Activated CD8-positive, alpha-beta T cell treated with anti-CD3 and anti-CD28 coated beads for 36 hours (primary cell): Measurements from ENCODE around the gene PYDC1. TPM values are rescaled to one million over a fixed set of nuclear protein-coding genes. Genes with fewer than 3 reads are reported as not detected.
A peak's percentile ranks its signal among the peaks of the same experiment; 100 is the strongest.

Experiments used
- ATAC-seq: fragments of 200-7000 bp; cut with Tn5 transposase; one replicate; pipeline ENCODE4 v1.10.0; 2021; ENCODE audit warnings: mild to moderate bottlenecking, moderate library complexity
- CTCF ChIA-PET: fragments of 350-600 bp; sonication (Branson Sonifier 250); formaldehyde crosslinking; loops from one replicate; lab custom pipeline; 2021; ENCODE audit warnings: antibody characterized with exemption; lab: Charles Lee
- POLR2A ChIA-PET: fragments of 350-600 bp; sonication (Branson Sonifier 250); formaldehyde crosslinking; loops from one replicate; lab custom pipeline; 2021; ENCODE audit warnings: antibody characterized with exemption; lab: Charles Lee
- DNase-seq: peaks from one replicate; pipeline ENCODE4 v3.0.0-alpha.2; 2020
- H3K27ac Mint-ChIP-seq: one replicate; pipeline ENCODE4 v1.8.0; 2021; ENCODE audit warnings: mild to moderate bottlenecking, mixed read lengths
- H3K27me3 Mint-ChIP-seq: one replicate; pipeline ENCODE4 v1.8.0; 2021; ENCODE audit warnings: mixed read lengths
- H3K36me3 Mint-ChIP-seq: one replicate; pipeline ENCODE4 v1.8.0; 2021; ENCODE audit warnings: low read depth, mixed read lengths
- H3K4me1 Mint-ChIP-seq: one replicate; pipeline ENCODE4 v1.8.0; 2021; ENCODE audit warnings: low read depth, mixed read lengths
- H3K4me3 Mint-ChIP-seq: one replicate; pipeline ENCODE4 v1.8.0; 2021; ENCODE audit warnings: mild to moderate bottlenecking, moderate library complexity, mixed read lengths
- H3K9me3 Mint-ChIP-seq: one replicate; pipeline ENCODE4 v1.8.0; 2021; ENCODE audit warnings: mixed read lengths
- intact Hi-C: fragments of 100-400 bp; cut with micrococcal nuclease; formaldehyde crosslinking; loops from one replicate; pipeline ENCODE4 v1.10.0; 2022
- total RNA-seq, 2 experiments: library from RNA; stranded (reverse); gene quantifications; one replicate each; pipeline ENCODE4 v1.2.3, GENCODE V29; 2021
- TF ChIP-seq, protein P1 (sequence below): fragments of 200-600 bp; IDR thresholded peaks from one replicate; pipeline ENCODE4 v1.8.0; 2022; ENCODE audit warnings: antibody characterized with exemption, mild to moderate bottlenecking

The PYDC1 gene
- total RNA-seq, 2 experiments from 2014 or later: not detected

DNA sequence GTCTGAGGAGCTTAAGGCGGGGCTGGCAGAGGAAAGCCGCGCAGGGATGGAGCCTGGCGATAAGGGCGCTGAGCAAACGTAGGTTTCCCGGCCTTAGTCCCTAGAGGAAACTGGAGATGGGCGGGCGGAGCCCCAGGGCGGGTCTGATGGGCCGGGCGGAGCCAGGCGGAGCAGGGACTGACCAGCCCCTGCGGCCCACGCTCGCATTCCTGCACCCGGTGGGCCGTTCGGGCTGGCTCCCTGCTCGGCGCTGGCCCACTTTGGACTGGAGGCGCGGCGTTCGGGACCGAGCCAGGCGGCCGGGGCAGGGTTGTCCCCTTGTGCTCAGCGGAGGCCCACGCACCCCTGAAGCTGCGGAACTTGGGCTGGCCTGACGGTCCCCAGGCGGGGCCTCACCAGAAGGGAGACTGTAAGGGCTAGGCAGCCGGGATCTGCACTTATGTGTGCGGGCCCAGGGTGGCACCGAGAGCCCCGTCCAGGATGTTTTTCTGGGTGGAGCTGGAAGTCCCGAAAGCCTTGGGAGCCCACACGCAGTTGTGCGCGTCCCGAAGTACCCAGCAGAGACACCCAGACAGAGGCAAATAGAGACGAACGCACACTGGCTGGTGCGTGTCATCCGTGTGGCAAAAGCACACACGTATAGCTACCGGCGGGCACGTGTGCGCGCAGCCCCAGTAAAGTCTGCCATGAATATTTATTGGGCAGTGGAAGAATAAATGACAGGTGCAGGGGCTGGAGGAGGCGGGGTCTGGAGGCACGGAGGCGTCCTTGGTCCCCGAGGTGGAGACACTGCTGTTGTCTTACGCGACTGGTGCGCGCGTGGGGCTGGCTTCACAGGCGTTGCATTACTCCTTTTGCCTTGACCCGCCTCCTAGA lies 1.4 kb downstream of the PYDC1 start:
- no peak overlapping the region for H3K27ac Mint-ChIP-seq

DNA sequence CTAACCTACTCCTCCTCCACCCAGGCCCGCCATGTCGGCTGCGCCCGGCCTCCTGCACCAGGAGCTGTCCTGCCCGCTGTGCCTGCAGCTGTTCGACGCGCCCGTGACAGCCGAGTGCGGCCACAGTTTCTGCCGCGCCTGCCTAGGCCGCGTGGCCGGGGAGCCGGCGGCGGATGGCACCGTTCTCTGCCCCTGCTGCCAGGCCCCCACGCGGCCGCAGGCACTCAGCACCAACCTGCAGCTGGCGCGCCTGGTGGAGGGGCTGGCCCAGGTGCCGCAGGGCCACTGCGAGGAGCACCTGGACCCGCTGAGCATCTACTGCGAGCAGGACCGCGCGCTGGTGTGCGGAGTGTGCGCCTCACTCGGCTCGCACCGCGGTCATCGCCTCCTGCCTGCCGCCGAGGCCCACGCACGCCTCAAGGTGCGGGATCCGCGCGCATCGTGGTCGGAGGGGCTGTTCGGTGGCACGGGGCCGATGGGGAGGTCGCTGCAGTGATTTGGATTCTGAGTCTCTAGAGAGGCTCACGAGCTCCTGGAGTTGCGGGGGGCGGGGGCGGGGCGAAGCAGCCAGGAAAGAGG lies 2.1 kb downstream of the PYDC1 start:
- ChIA-PET POLR2A (interaction anchor here (1.0 to 4.8 kb wide), 8 partner anchors 11 to 494 kb away, joined by 3 to 48 read pairs (median 5); partner anchors contain the start of genes FUS, ITGAX and PYCARD), CTCF (interaction anchor here (1.0 to 1.6 kb wide), 3 partner anchors 8 to 168 kb away, joined by 3 to 6 read pairs (median 4); no protein-coding TSS in a partner anchor)
- TF ChIP-seq, protein P1, sequence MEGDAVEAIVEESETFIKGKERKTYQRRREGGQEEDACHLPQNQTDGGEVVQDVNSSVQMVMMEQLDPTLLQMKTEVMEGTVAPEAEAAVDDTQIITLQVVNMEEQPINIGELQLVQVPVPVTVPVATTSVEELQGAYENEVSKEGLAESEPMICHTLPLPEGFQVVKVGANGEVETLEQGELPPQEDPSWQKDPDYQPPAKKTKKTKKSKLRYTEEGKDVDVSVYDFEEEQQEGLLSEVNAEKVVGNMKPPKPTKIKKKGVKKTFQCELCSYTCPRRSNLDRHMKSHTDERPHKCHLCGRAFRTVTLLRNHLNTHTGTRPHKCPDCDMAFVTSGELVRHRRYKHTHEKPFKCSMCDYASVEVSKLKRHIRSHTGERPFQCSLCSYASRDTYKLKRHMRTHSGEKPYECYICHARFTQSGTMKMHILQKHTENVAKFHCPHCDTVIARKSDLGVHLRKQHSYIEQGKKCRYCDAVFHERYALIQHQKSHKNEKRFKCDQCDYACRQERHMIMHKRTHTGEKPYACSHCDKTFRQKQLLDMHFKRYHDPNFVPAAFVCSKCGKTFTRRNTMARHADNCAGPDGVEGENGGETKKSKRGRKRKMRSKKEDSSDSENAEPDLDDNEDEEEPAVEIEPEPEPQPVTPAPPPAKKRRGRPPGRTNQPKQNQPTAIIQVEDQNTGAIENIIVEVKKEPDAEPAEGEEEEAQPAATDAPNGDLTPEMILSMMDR: no peak
- intact Hi-C loops: no loop called here
- Mint-ChIP-seq H3K4me3 (peak overlapping the region; percentile 42), H3K4me1 (peaks cover 22% of the 10 kb centered on the region), H3K27ac (no peak overlapping the region), H3K9me3 (no peaks in the 10 kb centered on the region), H3K36me3 (no peaks in the 10 kb centered on the region), H3K27me3 (peaks cover 41% of the 10 kb centered on the region)
- ATAC-seq (peak; percentile 11), DNase-seq (no peak)

More for the DNA sequence above, 1.4 kb downstream of the PYDC1 start:
- CTCF ChIA-PET: interaction anchor here (1.0 to 2.1 kb wide), 5 partner anchors 9 to 168 kb away, joined by 3 to 10 read pairs (median 4); no protein-coding TSS in a partner anchor
- TF ChIP-seq, protein P1: no peak
- ATAC-seq (peak; percentile 66), DNase-seq (peak; percentile 52)
- Mint-ChIP-seq H3K27me3 (peaks cover 41% of the 10 kb centered on the region), H3K9me3 (no peaks in the 10 kb centered on the region), H3K4me3 (peak overlapping the region; percentile 42), H3K36me3 (no peaks in the 10 kb centered on the region), H3K4me1 (peaks cover 22% of the 10 kb centered on the region)
- intact Hi-C loops: no loop called here
- POLR2A ChIA-PET: interaction anchor here (0.7 to 4.8 kb wide), 8 partner anchors 9 to 494 kb away, joined by 3 to 48 read pairs (median 5); partner anchors contain the start of genes FUS, ITGAX and PYCARD

DNA sequence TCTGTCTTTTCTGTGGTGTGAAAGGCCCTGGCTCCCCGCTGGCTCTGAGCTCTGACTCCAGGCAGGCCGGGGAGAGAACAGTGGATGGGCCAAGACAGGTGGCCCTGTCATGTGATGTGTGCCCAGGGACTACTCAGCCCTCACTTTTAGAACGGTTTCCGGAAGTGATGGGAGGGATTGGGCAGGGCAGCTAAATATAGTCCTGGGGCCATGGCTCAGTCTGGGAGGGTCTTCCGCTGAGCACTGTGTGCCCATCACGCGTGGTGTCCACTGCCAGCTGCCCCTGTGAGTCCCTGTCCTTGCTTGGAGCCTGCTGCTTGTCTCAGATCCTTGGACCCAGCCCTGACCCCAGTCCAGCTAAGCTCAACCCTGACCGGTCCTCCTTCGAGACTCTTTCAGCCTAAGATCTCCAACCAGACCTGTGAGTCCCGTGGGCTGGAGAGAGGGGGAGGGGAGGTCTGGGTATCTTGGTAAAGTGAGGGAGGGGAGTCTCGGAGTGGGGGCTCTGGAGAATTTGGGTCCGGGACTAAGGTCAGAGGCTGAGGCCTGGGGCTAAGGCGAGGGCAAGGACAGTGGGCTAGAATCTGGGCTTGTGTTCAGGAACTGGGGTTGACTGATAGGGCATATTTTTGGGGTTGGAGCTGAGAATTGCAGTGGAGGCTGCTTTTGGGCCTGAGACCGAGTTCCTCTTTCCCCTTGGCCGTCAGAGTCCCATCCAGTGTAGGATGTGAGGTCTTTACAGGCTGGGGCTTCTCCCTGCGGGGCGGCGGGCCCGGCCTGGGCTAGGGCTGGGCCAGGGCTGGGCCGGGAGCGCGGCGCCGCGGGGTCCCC lies 2.8 kb downstream of the PYDC1 start, which contains the start of gene TRIM72:
TRIM72 (plus strand) TSS at position 243 of the 831 bp plus-strand sequence. CDS start 620 bp downstream, outside the sequence.
- H3K4me1 Mint-ChIP-seq: peaks cover 22% of the 10 kb centered on the region
- H3K27me3 Mint-ChIP-seq: peaks cover 39% of the 10 kb centered on the region
- H3K27ac Mint-ChIP-seq: no peak within 1 kb of the TSS
- TF ChIP-seq, protein P1: no peak
- H3K4me3 Mint-ChIP-seq: no peak within 1 kb of the TSS
- intact Hi-C loops: no loop called here
- H3K9me3 Mint-ChIP-seq: no peaks in the 10 kb centered on the region
- ChIA-PET CTCF (interaction anchor here (0.6 to 1.6 kb wide), 2 partner anchors 11 to 169 kb away, joined by 3 to 6 read pairs; no protein-coding TSS in a partner anchor), POLR2A (interaction anchor here (1.0 to 4.8 kb wide), 7 partner anchors 11 to 34 kb away, joined by 3 to 48 read pairs (median 4); partner anchors contain the start of genes FUS and PYCARD)
- DNase-seq (no peak), ATAC-seq (no peak)
- H3K36me3 Mint-ChIP-seq: no peaks in the 10 kb centered on the region

DNA sequence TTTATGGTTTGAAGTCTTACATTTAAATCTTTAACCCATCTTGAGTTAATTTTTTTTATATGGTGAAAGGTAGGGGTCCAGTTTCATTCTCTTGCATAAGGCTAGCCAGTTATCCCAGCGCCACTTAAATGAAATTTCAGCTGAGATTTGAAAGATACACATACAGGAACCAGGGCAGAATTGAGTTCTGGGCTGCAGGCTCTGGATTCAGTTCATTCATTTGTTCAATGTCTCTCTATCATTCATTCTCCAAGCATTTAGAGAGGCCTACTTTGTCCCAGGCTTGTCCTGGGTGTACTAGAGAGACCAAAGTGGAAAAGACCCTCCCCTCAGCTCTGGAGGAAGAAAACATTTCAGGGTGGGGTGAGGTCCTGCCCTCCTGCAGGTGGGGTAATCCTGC lies 3.6 kb downstream of the PYDC1 start:
- intact Hi-C loops: no loop called here
- ATAC-seq (no peak), DNase-seq (no peak)
- no peaks in the 10 kb centered on the region for H3K36me3 Mint-ChIP-seq
- no peak overlapping the region for H3K4me3 Mint-ChIP-seq
- TF ChIP-seq, protein P1: no peak
- POLR2A ChIA-PET: interaction anchor here (1.0 to 4.8 kb wide), 6 partner anchors 10 to 33 kb away, joined by 3 to 48 read pairs (median 6); partner anchors contain the start of genes FUS and PYCARD
- CTCF ChIA-PET: interaction anchor here (0.6 to 1.6 kb wide), 3 partner anchors 10 to 170 kb away, joined by 3 to 6 read pairs (median 3); no protein-coding TSS in a partner anchor
- peaks cover 22% of the 10 kb centered on the region for H3K4me1 Mint-ChIP-seq
- H3K27ac Mint-ChIP-seq: no peak overlapping the region
- H3K27me3 Mint-ChIP-seq: peaks cover 34% of the 10 kb centered on the region
- no peaks in the 10 kb centered on the region for H3K9me3 Mint-ChIP-seq
